HCT116 (cell line): ENCODE data around the gene CA12. TPM values are rescaled to one million over a fixed set of nuclear protein-coding genes. Genes with fewer than 3 reads are reported as not detected.

Experiments used
- ATAC-seq: fragments of 200-7000 bp; cut with Tn5 transposase; 2 replicates; pipeline ENCODE4 v1.9.1; 2020; ENCODE audit warnings: mild to moderate bottlenecking, moderate library complexity
- BruUV-seq: library from RNA; stranded (reverse); fragments of 400-500 nt; replicated peaks from 2 replicates; lab custom pipeline; 2021; lab: Mats Ljungman, UMichigan
- CTCF ChIA-PET: fragments of 300-600 bp; sonication (Branson Sonifier 250); formaldehyde crosslinking; loops from one replicate; lab custom pipeline; 2021; ENCODE audit warnings: antibody characterized with exemption; lab: Charles Lee
- POLR2A ChIA-PET: fragments of 300-600, 350-600 bp; sonication (Branson Sonifier 250); formaldehyde crosslinking; loops from one replicate; lab custom pipeline; 2021; ENCODE audit warnings: antibody characterized with exemption; lab: Charles Lee
- RAD21 ChIA-PET, 2 experiments: fragments of 300-600 bp; sonication (Branson Sonifier 250); formaldehyde crosslinking; loops; one replicate each; lab custom pipeline; 2023; ENCODE audit warnings: low total read pairs in 2 of 2; ENCODE audit not compliant: uncharacterized antibody in 2 of 2, unreplicated experiment in 2 of 2, low non-redundant PET in 1 of 2; lab: Charles Lee
- DNase-seq: peaks from one replicate; pipeline ENCODE4 v3.0.0-alpha.2; 2010; ENCODE audit warnings: low read depth, low spot score
- H2AFZ ChIP-seq: fragments of 200-600 bp; shearing (Covaris generic), sonication (generic); 2 replicates; pipeline ENCODE4 v1.6.1; 2017; ENCODE audit warnings: low read depth, mixed run types, mixed read lengths, antibody characterized with exemption, low read length; ENCODE audit not compliant: poor library complexity, severe bottlenecking
- H3K27ac ChIP-seq: 2 replicates; pipeline ENCODE4 v1.5.1; 2012; ENCODE audit warnings: low read depth, low read length
- H3K27me3 ChIP-seq: fragments of 200-600 bp; sonication (generic); 2 replicates; pipeline ENCODE4 v1.6.1; 2016; ENCODE audit warnings: mixed run types, low read length, mixed read lengths; ENCODE audit not compliant: insufficient read depth
- H3K36me3 ChIP-seq, 2 experiments: fragments of 200-500 bp in 1 of 2; fragments of 200-600 bp in 1 of 2; sonication (Bioruptor generic) in 1 of 2; sonication (generic) in 1 of 2; 2 replicates each; pipeline versions ENCODE4 v1.5.1 to v1.6.1; 2014 to 2016; ENCODE audit warnings: low read length in 2 of 2, inconsistent platforms in 1 of 2, mixed read lengths in 1 of 2, mixed run types in 1 of 2; ENCODE audit not compliant: insufficient read depth in 2 of 2, control insufficient read depth in 1 of 2
- H3K4me1 ChIP-seq, 2 experiments: fragments of 200-600 bp in 1 of 2; sonication (generic) in 1 of 2; 2 replicates each; pipeline versions ENCODE4 v1.5.1 to v1.6.1; 2012 to 2017; ENCODE audit warnings: low read length in 2 of 2, inconsistent platforms in 1 of 2, mild to moderate bottlenecking in 1 of 2, mixed read lengths in 1 of 2, mixed run types in 1 of 2, moderate library complexity in 1 of 2; ENCODE audit not compliant: insufficient read depth in 2 of 2, control insufficient read depth in 1 of 2
- H3K4me2 ChIP-seq: fragments of 200-600 bp; sonication (generic); 2 replicates; pipeline ENCODE4 v1.6.1; 2017; ENCODE audit warnings: mixed run types, low read length, mixed read lengths
- H3K4me3 ChIP-seq, 2 experiments: fragments of 200-600 bp in 1 of 2; sonication (generic) in 1 of 2; replicated peaks in 1 of 2; 2 replicates each; pipeline ENCODE4 v1.5.1; 2011 to 2016; ENCODE audit warnings: low read length in 2 of 2, control low read depth in 1 of 2, low read depth in 1 of 2, mild to moderate bottlenecking in 1 of 2, mixed read lengths in 1 of 2, mixed run types in 1 of 2
- H3K79me2 ChIP-seq: fragments of 200-600 bp; sonication (generic); 2 replicates; pipeline ENCODE4 v1.6.1; 2017; ENCODE audit warnings: mild to moderate bottlenecking, mixed run types, low read length, moderate library complexity, mixed read lengths; ENCODE audit not compliant: insufficient read depth
- H3K9ac ChIP-seq: fragments of 200-600 bp; sonication (generic); 2 replicates; pipeline ENCODE4 v1.6.1; 2016; ENCODE audit warnings: low read length, mixed read lengths
- H3K9me2 ChIP-seq: fragments of 200-600 bp; sonication (generic), shearing (Covaris generic); 2 replicates; pipeline ENCODE4 v1.6.1; 2017; ENCODE audit warnings: mixed run types, mild to moderate bottlenecking, moderate library complexity; ENCODE audit not compliant: insufficient read depth
- H3K9me3 ChIP-seq, 2 experiments: fragments of 200-500 bp in 1 of 2; fragments of 200-600 bp in 1 of 2; sonication (Bioruptor generic) in 1 of 2; sonication (generic) in 1 of 2; 2 replicates each; pipeline ENCODE4 v1.6.1; 2014 to 2017; ENCODE audit warnings: low read length in 2 of 2, mixed read lengths in 2 of 2, inconsistent platforms in 1 of 2, low read depth in 1 of 2, mild to moderate bottlenecking in 1 of 2, mixed run types in 1 of 2, moderate library complexity in 1 of 2; ENCODE audit not compliant: control insufficient read depth in 1 of 2, insufficient read depth in 1 of 2
- H4K20me1 ChIP-seq: fragments of 200-600 bp; sonication (generic), shearing (Covaris generic); 2 replicates; pipeline ENCODE4 v1.6.1; 2017; ENCODE audit warnings: mixed run types, mild to moderate bottlenecking, moderate library complexity; ENCODE audit not compliant: insufficient read depth
- ELF1 ChIP-seq: IDR thresholded peaks from 2 replicates; pipeline ENCODE4 v1.6.1; 2012; ENCODE audit warnings: low read depth, borderline replicate concordance
- EZH2 ChIP-seq: fragments of 200-600 bp; sonication (generic); IDR thresholded peaks from 2 replicates; pipeline ENCODE4 v1.6.1; 2017; ENCODE audit warnings: antibody characterized with exemption, mixed run types
- EZH2phosphoT487 ChIP-seq: fragments of 200-600 bp; IDR thresholded peaks from 2 replicates; pipeline ENCODE4 v1.6.1; 2018; ENCODE audit warnings: antibody characterized with exemption, borderline replicate concordance
- FOSL1 ChIP-seq: IDR thresholded peaks from 2 replicates; pipeline ENCODE4 v1.6.1; 2012; ENCODE audit warnings: low read depth
- RAD21 ChIP-seq: IDR thresholded peaks from 2 replicates; pipeline ENCODE4 v1.6.1; 2012; ENCODE audit warnings: low read depth, mild to moderate bottlenecking
- REST ChIP-seq: IDR thresholded peaks from 2 replicates; pipeline ENCODE4 v1.6.1; 2012; ENCODE audit warnings: low read depth
- SP1 ChIP-seq: IDR thresholded peaks from 2 replicates; pipeline ENCODE4 v1.6.1; 2012; ENCODE audit warnings: low read depth
- ZFX ChIP-seq: fragments of 450-650 bp; IDR thresholded peaks from 2 replicates; pipeline ENCODE4 v1.6.1; 2017
- ZNF274 ChIP-seq: fragments of 200-500 bp; sonication (Bioruptor generic); IDR thresholded peaks from 2 replicates; pipeline ENCODE4 v1.6.1; 2014; ENCODE audit warnings: mild to moderate bottlenecking, low read depth, low read length, inconsistent platforms
- intact Hi-C: fragments of 100-400 bp; cut with micrococcal nuclease; formaldehyde crosslinking; loops from 2 replicates; pipeline ENCODE4 v1.10.0; 2022
- total RNA-seq: library from RNA; stranded (reverse); gene quantifications from one replicate; pipeline ENCODE4 v1.2.1, GENCODE V29; 2021; ENCODE audit not compliant: unreplicated experiment
- TF ChIP-seq, protein P1 (sequence below), 3 experiments: fragments of 200-600 bp in 1 of 3; sonication (generic) in 1 of 3; IDR thresholded peaks in 2 of 3; conservative IDR thresholded peaks in 1 of 3; 2 replicates each; pipeline ENCODE4 v1.5.1; 2012 to 2017; ENCODE audit warnings: low read depth in 2 of 3, low read length in 2 of 3, antibody characterized with exemption in 1 of 3, borderline replicate concordance in 1 of 3, control low read depth in 1 of 3, mild to moderate bottlenecking in 1 of 3, mixed read lengths in 1 of 3, mixed run types in 1 of 3, moderate library complexity in 1 of 3; ENCODE audit not compliant: insufficient read depth in 1 of 3

The CA12 gene
- total RNA-seq, 1 experiment from 2014 or later: 1.8 TPM

DNA sequence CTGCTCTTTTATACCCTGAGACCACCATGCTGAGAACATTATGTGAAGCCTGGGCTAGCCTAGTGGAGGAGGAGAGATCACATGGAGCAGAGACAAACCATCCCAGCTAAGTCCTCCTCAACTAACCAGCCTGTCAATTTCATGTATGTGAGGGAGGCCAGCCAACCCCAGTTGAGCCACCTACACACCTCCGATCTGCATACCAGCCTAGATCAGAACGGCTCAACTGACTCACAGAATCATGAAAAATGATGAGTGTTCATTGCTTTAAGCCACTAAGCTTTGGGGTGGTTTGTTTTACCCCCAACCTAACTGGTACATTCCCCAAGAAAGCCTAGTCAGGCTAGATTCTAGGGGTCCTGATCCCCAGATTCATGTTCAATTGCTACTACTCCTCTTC lies 19.4 kb upstream of the CA12 start:
- H3K9ac ChIP-seq: no peak overlapping the region
- H3K27me3 ChIP-seq: no peaks in the 10 kb centered on the region
- no peaks in the 10 kb centered on the region for H3K79me2 ChIP-seq
- H3K9me2 ChIP-seq: 0 out of 2 replicates have a peak, but pooled peaks cover 4% of the 10 kb centered on the region
- ChIA-PET CTCF (interaction anchor here (0.8 kb wide), 1 partner anchor 110 kb away, joined by 5 read pairs; no protein-coding TSS in a partner anchor), POLR2A (no interaction called here), RAD21 (no interaction called here)
- no peaks in the 10 kb centered on the region for H3K9me3 ChIP-seq
- no peak overlapping the region for H3K4me2 ChIP-seq
- no peak for ATAC-seq
- no peaks in the 10 kb centered on the region for H3K36me3 ChIP-seq
- intact Hi-C loops: loop anchor here (5.0 kb wide), 2 partner anchors 354 to 554 kb away; no protein-coding TSS in a partner anchor
- TF ChIP-seq ELF1 (no peak), ZNF274 (no peak), RAD21 (no peak), EZH2 (no peak), SP1 (no peak), FOSL1 (no peak), ZFX (no peak), REST (no peak), EZH2phosphoT487 (no peak)
- TF ChIP-seq, protein P1, sequence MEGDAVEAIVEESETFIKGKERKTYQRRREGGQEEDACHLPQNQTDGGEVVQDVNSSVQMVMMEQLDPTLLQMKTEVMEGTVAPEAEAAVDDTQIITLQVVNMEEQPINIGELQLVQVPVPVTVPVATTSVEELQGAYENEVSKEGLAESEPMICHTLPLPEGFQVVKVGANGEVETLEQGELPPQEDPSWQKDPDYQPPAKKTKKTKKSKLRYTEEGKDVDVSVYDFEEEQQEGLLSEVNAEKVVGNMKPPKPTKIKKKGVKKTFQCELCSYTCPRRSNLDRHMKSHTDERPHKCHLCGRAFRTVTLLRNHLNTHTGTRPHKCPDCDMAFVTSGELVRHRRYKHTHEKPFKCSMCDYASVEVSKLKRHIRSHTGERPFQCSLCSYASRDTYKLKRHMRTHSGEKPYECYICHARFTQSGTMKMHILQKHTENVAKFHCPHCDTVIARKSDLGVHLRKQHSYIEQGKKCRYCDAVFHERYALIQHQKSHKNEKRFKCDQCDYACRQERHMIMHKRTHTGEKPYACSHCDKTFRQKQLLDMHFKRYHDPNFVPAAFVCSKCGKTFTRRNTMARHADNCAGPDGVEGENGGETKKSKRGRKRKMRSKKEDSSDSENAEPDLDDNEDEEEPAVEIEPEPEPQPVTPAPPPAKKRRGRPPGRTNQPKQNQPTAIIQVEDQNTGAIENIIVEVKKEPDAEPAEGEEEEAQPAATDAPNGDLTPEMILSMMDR (IDR thresholded peaks at IDR 0.05 in 2 of 3, conservative IDR thresholded peaks at IDR 0.05 in 1 of 3; ENCODE audit: borderline replicate concordance in 1 of 3, insufficient read depth in 1 of 3, low read depth in 2 of 3, low read length in 2 of 3): no peak
- no peak overlapping the region for H2AFZ ChIP-seq
- no peaks in the 10 kb centered on the region for H4K20me1 ChIP-seq
- H3K4me3 ChIP-seq: no peak overlapping the region
- H3K4me1 ChIP-seq: peaks cover 0 to 3% of the 10 kb centered on the region in 2 experiments; a peak in 1 of 4 replicates
- BruUV-seq: no TSS peak
- no peak for DNase-seq
- no peak overlapping the region for H3K27ac ChIP-seq
